Activated CD4-positive, CD25-positive, alpha-beta regulatory T cell (primary cell): ENCODE results near the gene CDC20B.
A peak's percentile ranks its signal among the peaks of the same experiment; 100 is the strongest.

Experiments used
- DNase-seq, 4 experiments: peaks; one replicate each; lab custom pipeline; 2025; lab: John Stamatoyannopoulos, UW

CDC20B gene, protein sequence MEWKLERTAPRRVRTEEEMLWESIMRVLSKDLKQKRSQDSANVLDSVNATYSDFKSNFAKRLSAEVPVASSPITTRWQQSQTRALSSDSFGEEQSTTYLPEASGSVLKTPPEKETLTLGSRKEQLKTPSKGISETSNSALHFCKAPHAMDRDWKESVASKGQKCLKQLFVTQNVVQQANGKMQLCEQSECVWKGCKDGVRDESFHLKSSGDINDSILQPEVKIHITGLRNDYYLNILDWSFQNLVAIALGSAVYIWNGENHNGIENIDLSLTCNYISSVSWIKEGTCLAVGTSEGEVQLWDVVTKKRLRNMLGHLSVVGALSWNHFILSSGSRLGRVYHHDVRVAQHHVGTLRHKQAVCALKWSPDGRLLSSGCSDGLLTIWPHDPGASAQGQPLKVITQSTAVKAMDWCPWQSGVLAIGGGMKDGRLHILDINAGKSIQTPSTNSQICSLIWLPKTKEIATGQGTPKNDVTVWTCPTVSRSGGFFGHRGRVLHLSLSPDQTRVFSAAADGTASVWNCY

DNA sequence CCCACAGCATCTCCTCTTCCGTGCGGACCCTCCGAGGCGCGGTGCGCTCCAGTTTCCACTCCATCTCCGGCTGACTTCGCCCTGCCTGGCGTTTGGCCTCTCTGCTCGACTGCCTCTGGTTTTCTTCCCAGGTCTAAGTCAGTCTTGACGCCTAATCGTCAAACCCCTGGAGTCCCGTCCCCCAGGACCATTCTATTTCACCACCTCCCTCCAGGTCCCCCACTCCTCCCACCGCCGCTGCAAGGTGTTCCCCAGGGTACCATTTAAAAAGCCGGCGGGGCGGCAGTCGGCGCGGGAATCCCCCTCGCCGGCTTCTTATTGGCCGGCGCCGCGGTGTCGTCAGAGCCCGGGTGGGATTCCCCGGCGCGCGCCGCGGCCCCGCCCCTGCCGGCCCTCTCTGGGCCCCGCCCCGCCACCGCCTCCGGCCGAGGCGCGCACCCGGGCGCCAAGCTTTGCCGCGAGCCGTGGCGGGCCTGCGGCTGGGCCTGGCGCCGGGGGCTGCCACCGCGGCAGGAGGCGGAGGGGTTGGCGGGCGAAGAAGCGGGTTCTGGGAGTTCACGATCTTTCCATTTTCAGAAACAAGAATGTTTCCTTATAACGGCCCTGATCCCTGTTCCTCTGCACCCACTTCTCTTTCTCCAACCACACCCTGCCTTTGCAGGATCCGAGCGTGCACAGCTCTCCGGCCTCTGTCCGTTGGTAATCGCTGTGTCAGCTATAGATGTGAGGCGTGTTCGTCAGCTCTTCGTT, at the start of gene CDC20B:
TSS of gene CDC20B (minus strand) at position 241 of the 750 bp plus-strand sequence. CDS start at position 64, 177 bp downstream.
- DNase-seq, result peak; percentile 24 to 60 (median 38)

DNA sequence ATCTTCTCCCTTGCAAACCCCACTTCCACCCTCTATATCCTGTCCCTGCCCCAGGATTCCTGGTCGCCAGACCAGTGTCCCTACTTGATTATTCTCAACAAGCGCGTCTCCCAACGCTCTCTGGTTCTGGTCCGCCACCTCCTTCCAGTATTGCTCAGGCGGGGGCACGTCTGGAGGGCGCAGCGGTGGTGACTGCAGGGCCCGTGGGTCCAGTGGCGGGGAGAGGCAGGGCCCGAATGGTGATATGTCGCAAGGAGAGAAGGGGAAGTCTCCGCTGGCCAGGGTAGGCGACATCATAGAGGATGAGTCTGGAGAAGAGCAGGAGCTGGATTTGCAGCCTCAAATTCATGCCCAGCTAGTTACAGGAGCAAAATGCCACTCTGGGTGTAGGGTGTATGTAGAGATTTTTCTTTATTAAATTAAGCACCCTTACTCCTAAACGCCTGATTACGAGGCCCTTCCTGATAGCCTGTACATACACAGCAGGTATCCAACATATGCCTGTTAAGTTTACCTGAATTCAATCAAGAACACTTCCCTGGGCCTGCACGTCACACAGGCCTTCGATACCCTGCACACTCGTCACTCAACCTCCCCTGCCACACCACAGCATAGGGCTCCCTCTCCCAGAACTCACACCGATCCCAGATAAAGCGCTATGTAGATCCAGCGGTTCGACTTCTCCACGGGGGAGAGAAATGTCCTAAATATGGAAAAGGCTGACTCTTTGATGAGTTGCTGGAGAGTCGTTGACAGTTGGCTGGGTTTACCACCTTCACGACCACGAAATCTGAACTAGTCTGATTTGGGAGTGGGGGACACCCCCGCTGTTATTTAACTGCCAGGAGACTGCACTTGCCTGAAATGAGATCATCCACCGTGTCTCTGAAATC, 49.4 kb upstream of the CDC20B start:
- DNase-seq, result no peak

DNA sequence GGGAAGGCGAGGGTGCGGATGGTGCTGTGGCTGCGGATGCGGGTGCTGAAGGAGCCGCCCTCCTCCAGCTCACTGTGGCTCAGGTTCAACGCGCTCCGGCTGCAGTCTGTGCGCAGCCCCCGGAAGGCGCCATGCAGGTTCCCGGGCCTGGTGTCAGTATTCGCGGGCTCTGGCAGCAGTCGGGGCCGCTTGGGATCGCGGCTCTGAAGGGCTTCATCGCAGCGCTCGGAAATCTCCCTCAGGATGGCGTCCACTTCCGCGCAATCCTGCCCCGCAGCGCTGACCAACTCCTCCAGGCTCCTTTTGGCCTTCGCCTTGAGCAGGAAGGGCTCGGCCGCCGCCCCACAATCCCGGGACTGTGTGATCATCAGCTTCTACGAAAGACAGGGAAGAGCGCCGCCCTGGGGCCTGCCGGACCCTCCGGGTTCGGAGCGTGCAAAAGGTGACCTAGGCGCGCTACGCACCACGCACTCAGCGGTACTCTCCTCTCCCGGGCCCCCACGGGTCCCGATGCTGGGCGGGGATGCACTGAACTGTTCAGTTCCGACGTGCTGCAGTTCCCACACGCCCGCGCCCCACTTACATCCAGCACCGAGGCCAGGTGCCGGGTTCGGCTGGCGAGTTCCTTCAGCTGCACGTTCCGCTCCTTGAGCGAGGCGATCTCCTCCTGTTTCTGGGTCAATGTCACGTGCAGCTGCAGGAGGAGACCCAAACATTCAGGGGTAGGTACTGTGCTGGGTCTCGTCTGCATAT, 47.6 kb upstream of the CDC20B start:
- no peak for DNase-seq

DNA sequence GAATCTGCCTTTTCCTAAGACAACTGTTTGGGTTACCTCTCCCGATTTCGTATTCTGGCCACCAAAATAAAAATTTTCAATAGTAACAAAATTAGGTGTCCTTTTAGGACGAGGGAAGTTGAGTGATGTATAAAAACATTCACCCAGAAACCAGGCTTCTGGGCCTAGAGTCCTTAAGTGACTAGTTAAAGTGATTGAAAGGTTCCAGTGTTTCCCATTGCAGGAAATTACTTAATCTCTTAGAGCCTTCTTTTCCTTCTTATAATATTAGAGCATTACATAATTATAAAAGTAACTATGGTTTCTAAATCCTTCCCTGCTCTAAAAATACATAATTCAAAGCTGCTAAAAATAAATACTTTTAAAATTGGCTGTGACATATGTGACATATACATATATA, 46.8 kb upstream of the CDC20B start:
- DNase-seq, result no peak

DNA sequence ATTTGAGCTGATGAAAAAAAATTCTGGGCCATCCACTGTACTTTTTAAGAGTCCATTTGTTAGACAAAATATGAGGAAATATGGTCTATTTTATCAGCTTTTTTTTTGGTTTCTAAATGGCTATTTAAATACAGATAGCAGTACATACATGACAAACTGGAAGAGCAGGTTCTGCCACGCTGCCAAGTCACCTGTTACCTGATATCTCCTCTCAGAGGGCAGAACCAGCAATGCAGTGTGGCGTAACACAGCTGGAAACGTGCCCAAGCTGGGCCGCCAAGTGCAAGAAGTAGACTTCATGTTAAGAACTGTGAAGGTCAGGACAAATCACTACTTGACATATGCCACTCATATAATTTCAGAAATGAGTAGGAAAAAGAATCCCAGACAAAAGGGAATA, 46.0 kb upstream of the CDC20B start:
- no peak for DNase-seq

DNA sequence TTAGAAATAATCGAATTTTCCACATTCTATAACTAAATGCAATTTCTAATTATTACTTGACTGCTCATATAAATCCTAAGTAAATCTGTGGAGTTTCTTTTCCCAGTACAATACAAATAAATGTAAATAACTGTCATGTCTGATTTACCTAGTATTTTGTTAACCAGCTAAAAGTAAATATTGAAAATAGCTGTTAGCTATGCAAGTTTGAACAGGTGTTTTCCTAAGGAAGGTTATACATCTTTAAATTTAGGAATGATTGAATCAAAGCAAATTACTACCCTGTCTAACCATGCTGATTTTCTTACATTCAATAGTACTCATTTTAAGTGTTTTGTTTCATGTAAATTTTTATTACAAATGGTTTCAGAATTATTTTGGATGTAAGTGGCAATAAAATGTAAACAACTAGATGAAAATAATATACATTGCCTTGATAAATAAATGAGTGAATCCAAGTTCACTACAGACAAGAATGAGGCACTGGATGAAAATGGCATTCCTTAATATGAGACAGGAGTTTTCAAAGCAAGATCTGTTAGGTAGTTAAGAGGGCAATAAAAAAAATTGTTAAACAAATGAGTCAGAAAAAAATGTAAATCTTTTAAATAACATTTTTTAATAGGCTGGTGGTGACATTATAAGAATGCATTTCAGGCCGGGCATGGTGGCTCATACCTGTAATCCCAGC, 38.4 kb upstream of the CDC20B start:
- no peak for DNase-seq

DNA sequence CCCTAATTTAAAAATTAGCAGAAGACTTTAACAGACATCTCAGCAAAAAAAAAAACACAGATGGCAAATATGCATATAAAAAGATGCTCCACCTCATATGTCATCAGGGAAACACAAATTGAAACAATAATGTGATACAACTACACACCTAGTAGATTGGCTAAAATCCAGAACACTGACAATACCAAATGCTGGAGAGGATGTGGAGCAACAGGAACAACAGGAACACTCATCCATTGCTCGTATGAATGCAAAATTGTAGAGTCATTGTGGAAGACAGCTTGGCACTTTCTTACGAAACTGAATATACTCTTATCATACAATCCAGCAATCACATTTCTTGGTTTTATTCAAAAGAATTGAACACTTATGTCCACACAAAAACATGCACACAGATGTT, 32.0 kb upstream of the CDC20B start:
- no peak for DNase-seq

DNA sequence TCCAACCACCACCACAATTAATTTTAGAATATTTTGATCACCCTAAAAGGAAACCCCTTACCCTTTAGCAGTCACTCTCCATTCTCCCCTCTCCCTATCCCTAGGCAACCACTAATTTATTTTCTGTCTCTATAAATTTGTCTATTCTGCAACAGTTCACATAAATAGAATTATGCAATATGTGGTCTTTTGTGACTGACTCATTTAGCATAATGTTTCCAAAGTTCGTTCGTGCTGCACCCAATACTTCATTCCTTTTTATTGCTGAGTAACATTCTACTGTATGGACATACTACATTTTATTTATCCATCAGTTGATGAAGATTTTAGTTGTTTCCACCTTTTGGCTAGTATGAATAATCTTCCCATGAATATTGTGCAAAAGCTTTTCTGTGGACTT, 18.2 kb upstream of the CDC20B start:
- no peak for DNase-seq

DNA sequence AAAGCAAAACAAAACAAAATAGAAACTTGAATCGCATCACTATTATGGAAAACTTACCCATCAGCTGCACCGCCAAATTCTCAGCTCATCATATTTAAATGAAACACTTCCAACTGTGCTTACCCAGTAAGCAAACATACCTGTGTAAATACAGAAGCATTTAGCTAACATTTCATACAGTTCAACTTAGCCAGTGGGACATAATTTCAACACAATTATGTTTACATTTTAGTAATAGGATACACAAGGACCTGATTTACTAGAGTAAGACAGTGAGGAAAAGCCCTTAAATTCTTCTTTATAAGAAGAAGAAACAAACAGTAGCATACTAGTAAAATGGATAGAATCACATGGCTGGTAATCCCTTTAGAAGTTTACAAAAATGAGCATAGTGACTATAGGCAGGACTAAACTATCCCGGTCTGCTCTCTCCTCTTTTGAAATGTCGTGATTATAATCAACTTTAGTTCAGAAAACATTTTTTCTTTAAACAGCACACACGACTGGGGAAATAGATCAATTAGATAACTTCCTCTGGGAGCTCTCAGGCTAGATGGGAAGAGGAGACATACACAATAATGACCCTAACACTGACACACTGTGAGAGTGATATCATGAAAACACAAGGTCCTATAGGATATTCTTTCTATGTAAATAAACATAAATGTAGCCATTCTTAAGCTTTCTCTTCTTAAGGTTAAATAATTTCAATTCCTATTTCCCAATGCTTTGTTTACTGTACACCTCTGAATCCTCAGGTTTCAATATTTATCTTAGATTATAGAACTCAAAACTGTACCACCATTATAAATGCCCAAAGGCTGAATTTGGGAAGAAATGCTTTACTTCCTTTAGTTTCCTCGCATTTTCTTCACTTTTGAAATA, 15.9 kb upstream of the CDC20B start:
- DNase-seq, result no peak

DNA sequence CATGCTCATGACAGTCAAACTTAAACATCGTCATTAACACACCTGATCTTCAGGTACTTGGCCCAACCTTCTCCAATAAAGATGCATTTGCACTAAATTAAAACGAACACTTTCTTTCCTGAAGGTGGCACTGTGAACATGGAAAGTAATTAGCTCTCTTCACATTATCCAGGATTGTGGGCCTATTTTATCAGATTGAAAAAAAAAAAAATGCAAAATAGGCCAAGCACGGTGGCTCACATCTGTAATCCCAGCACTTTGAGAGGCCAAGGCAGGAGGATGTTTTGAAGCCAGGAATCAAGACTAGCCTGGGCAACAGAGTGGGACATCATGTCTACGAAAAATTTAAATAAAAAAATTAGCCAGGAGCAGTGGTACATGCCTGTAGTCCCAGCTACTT, 14.4 kb upstream of the CDC20B start:
- DNase-seq, result no peak

DNA sequence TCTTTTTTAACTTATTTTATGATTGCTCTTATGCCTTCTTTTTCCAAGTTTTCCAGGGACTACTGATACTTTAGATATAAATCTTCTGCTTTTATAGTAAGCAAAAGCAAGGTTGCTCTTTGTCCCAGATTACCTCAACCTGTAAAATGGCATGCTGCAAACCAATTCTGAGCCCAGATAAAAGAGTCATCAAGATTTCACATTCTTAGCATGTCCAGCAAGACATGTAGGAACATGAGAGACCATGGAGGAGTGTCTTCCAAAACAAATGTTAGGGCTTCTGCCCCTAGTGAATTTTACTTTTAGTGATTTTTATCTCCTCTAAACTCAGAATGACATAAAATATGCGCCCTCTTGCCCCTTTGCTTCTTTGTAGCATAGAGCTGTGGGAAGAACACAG, 7.0 kb upstream of the CDC20B start:
- no peak for DNase-seq

DNA sequence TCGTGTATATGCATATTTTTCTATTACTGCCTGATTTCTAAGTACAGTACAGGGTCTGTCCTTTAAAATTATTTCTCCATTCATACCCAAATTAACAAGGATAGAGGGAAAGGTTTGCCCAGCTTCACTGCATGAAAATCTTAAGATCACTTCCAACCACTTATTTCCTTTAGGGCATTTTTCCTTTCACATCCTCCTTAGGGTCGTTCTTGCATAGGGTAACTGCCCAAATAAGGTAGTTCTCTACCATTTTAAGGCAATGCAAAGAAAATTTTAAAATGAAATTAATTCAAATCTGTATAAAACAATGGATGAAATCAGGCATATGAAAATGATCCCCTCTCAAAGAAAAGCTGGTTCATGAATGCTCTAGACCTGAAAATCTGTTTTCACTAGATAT, 4.1 kb upstream of the CDC20B start:
- no peak for DNase-seq

DNA sequence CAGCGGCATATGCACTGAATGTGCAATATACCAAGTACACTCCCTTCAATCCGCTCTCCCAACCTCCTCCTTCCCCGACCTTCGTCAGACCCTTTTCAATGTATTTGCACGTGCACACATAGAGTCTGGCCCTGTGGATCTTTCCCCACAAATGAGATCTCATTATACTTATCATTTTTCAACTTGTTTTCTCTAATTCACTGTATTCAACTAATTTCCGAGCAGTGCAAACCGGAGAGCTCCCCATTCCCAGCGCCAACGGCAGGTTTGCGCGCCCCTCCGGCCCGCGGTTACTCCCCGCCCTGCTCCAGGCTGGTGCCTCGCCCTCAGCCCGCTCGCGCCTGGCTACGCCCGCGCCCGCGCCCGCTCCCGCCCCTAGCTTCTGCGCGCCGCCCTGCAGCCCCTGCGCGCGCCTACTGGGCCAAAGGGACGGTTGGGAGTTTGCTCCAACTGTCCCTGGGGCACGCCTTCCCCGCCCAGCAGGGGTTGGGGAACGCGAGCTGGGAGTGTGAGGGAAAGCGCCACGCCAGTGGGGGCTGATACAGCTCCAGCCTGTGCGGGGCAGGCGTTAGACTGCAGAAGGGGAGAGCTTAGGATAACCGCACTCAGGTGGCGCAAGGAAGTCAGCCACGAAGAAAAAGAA, 3.3 kb upstream of the CDC20B start:
- no peak for DNase-seq

DNA sequence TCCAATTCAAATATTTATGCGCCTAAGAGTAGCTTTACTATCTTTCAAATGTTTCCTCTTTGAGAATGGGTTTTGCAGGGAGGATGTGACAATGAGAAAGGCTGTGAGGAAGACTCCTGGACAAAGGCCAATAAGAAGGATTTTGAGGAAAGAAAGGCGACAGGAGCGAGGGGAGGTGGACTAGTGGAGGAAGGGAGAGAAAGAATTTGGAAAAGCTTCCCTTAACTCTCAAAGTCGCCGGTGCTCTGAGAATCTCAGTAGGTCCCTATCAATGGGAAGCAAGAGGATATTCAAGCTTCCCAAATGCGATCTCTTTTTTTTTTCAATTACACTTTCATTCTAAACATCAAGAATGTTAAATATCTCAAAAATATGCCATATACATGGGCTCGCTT, 2.8 kb upstream of the CDC20B start:
- DNase-seq, result no peak

DNA sequence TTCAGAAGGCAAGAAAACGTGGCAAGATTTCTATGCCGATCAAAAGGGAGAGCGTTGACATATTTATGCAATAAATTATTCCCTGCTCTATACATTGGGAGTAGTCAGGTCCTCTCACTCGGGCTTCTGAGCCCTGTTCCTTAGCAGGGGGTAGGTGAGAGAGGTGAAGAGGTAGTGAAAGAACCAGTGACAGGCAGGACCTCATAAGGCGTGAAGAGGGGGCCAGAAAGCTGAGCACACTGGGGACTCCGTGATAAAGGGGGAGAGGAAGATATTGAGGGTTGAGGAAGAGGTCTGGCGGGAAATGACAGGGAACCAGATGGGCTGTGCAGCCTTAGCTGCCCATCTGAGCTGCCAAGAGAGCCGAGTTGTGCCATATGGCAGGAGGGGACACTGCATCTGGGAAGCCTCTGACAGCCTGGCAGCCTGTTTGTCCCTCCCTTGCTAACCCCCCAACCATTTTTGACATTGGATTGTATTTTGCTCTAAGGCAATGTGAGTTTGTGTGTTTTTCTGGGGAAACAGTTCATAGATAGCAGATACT, 782 bp upstream of the CDC20B start:
- DNase-seq, result no peak

DNA sequence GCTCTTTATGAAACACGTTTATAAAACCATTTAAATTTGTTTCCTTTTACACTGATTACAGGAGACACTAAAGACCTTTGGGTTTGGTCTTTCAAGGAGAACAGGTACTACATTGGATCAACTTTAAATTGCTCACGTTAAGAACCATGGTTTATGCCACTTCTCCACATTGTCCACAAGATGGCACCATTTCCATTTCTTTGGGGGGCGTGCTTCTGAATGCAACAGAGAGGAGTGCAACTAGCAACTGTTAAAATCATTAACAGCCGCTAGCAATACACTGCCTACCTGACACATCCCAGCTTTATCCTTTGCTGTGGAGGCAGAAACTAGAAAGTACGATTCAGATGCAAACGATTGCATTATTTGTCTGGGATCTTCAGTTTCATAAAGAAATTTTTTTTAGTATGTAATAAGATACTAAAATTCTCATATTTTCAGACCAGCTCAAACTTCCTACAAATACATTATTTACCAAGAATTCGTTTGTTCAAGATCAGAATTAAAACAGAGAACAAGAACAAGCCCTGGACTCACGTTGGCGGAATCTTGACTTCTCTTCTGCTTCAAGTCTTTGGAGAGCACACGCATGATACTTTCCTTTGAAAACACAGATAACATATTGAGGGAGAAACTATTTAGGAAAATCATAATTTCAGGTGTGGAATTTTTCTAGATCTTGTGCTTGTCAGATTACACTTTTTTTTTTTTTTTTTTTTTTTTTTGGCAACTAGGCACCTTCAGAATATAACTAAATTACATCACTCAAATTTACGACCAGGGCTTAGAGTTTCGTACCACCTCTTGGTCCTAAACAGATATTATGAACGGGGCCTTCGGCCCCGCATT, 702 bp downstream of the CDC20B start:
- DNase-seq, result peak; percentile 4 to 26 (median 10)

DNA sequence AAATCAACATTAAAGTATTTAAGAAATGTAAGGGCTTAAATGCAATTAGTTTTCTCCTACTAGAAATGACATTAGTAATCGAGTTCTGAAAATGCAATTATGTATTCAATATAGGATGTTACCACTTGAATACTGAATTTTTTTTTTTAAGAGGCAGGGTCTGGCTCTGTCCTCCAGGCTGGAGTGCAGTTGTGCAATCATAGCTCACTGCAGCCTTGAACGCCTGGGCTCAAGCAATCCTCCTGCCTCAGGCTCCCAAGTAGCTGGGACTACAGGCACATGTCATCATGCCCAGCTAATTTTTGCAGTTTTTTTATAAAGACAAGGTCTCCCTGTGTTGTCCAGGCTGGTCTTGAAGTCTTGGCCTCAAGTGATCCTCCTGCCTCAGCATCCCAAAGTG, 1.5 kb downstream of the CDC20B start:
- no peak for DNase-seq

DNA sequence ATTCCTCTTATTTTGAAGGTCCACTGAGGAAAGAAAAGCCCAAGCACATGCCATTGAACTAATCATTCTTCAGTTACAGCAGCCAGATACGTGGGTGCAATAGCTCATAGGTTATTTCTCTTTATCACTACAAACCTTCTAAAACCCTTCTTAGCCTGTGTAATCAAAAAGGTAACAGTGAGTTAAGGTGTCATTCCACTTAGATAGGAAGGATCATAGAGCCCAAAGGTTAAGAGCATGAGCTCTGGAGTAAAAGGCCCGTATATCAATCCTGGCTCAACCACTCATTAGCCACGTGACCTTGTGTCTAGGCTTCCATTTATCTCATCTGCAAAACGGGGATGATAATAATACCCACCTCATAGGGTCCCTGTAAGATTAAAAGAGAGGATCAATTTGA, 10.3 kb downstream of the CDC20B start:
- DNase-seq, result no peak
